Progenitor cell of endocrine pancreas (in vitro differentiated cells): ENCODE results near the gene RAB6B. TPM values are rescaled to one million over a fixed set of nuclear protein-coding genes. Genes with fewer than 3 reads are reported as not detected.

Experiments
- DNase-seq: peaks from one replicate; pipeline ENCODE4 v3.0.0; 2021; ENCODE audit warnings: low spot score; ENCODE audit not compliant: unreplicated experiment
- H3K27ac Mint-ChIP-seq: 2 replicates; pipeline ENCODE4 v1.8.0; 2021; ENCODE audit warnings: mild to moderate bottlenecking, moderate library complexity, mixed read lengths
- H3K27me3 Mint-ChIP-seq: 2 replicates; pipeline ENCODE4 v1.8.0; 2021; ENCODE audit warnings: mixed read lengths
- H3K36me3 Mint-ChIP-seq: 2 replicates; pipeline ENCODE4 v1.8.0; 2022; ENCODE audit warnings: mixed read lengths; ENCODE audit not compliant: insufficient read depth
- H3K4me1 Mint-ChIP-seq: 2 replicates; pipeline ENCODE4 v1.8.0; 2021; ENCODE audit warnings: low read depth, mixed read lengths
- H3K4me3 Mint-ChIP-seq: 2 replicates; pipeline ENCODE4 v1.8.0; 2021; ENCODE audit warnings: low read depth, mild to moderate bottlenecking, moderate library complexity, mixed read lengths
- H3K9me3 Mint-ChIP-seq: 2 replicates; pipeline ENCODE4 v1.8.0; 2021; ENCODE audit warnings: low read depth, mixed read lengths
- CTCF ChIP-seq: fragments of 200-600 bp; sonication (generic); IDR thresholded peaks from one replicate; pipeline ENCODE4 v1.5.0; 2021; ENCODE audit warnings: antibody characterized with exemption, mild to moderate bottlenecking; ENCODE audit not compliant: unreplicated experiment
- total RNA-seq: library from RNA; stranded (reverse); gene quantifications from 2 replicates; pipeline ENCODE4 v1.2.1, GENCODE V29; 2021

Gene RAB6B
- total RNA-seq, 1 donor from 2014 or later = 10.5 TPM

- no peak for DNase-seq
- peaks cover 1% of the 10 kb centered on the region for H3K36me3 Mint-ChIP-seq
- H3K9me3 Mint-ChIP-seq = peaks cover 11% of the 10 kb centered on the region
- peaks cover 17% of the 10 kb centered on the region for H3K27me3 Mint-ChIP-seq
- no peak overlapping the region for H3K27ac Mint-ChIP-seq
- H3K4me1 Mint-ChIP-seq = no peaks in the 10 kb centered on the region
- TF ChIP-seq CTCF = no peak
- H3K4me3 Mint-ChIP-seq = no peak overlapping the region
These were observed 25.9 kb upstream of the RAB6B start for GRCh38 chr3:133921592-133921991.

- no peak overlapping the region for H3K4me3 Mint-ChIP-seq
- H3K27me3 Mint-ChIP-seq = peaks cover 9% of the 10 kb centered on the region
- H3K36me3 Mint-ChIP-seq = peaks cover 1% of the 10 kb centered on the region
- H3K9me3 Mint-ChIP-seq = peaks cover 11% of the 10 kb centered on the region
- peaks cover 1% of the 10 kb centered on the region for H3K4me1 Mint-ChIP-seq
- DNase-seq = no peak
- no peak for TF ChIP-seq CTCF
- H3K27ac Mint-ChIP-seq = no peak overlapping the region
These were observed 21.5 kb upstream of the RAB6B start for GRCh38 chr3:133917144-133917543.

- no peak overlapping the region for H3K27ac Mint-ChIP-seq
- DNase-seq = no peak
- H3K36me3 Mint-ChIP-seq = peaks cover 1% of the 10 kb centered on the region
- H3K27me3 Mint-ChIP-seq = peaks cover 9% of the 10 kb centered on the region
- H3K9me3 Mint-ChIP-seq = peaks cover 11% of the 10 kb centered on the region
- no peak overlapping the region for H3K4me3 Mint-ChIP-seq
- TF ChIP-seq CTCF = no peak
- peaks cover 1% of the 10 kb centered on the region for H3K4me1 Mint-ChIP-seq
These were observed 20.3 kb upstream of the RAB6B start for GRCh38 chr3:133915685-133916658.

GRCh38 chr3:133914839-133915600, 19.3 kb upstream of the RAB6B start:
- Mint-ChIP-seq H3K9me3 (peaks cover 11% of the 10 kb centered on the region), H3K4me1 (peaks cover 1% of the 10 kb centered on the region), H3K36me3 (peaks cover 1% of the 10 kb centered on the region), H3K27me3 (peaks cover 14% of the 10 kb centered on the region), H3K27ac (no peak overlapping the region), H3K4me3 (no peak overlapping the region)
- no peak for DNase-seq
- TF ChIP-seq CTCF = no peak

- H3K9me3 Mint-ChIP-seq = no peaks in the 10 kb centered on the region
- H3K36me3 Mint-ChIP-seq = no peaks in the 10 kb centered on the region
- DNase-seq = no peak
- TF ChIP-seq CTCF = peak; percentile 41
- no peaks in the 10 kb centered on the region for H3K4me1 Mint-ChIP-seq
- H3K27ac Mint-ChIP-seq = no peak overlapping the region
- peaks cover 17% of the 10 kb centered on the region for H3K27me3 Mint-ChIP-seq
- H3K4me3 Mint-ChIP-seq = no peak overlapping the region
These were observed 14.7 kb upstream of the RAB6B start for GRCh38 chr3:133910422-133910821.
